Hepatic stellate cell (primary cell): ENCODE results near the gene PTPRT.

ENCODE experiments used
- DNase-seq: peaks from one replicate; pipeline ENCODE4 v3.0.0; 2011; ENCODE audit warnings: low spot score

Gene PTPRT

GRCh38 chr20:42549496-42549895 lies 640.2 kb downstream of the PTPRT start:
- DNase-seq = no peak

GRCh38 chr20:42544926-42545325 lies 644.8 kb downstream of the PTPRT start:
- no peak for DNase-seq

- no peak for DNase-seq
Observed at GRCh38 chr20:42532831-42533230, 656.9 kb downstream of the PTPRT start.

DNA sequence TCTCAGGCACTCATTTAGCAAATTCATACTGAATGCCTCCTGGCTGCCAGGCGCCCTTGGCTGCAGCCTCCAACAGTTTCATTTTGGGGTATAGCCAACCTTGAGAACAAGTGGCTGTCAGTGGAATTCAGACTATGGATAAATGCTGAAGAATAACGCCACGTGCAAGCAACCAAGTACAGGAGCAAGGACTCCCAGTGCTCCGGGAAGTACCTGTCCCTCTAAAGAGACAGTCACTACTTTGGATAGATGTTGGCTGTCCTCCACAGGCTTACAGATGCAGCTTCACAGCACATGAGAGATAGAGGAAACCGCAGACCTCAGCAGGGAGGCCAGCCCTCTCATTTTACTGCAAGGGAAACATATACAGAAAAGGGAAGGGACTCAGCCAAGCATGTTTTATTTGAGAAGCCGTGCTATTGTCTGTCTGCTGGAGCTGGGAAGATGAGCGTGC lies 658.2 kb downstream of the PTPRT start:
- DNase-seq = no peak

- no peak for DNase-seq
Observed at GRCh38 chr20:42530855-42531448, 658.8 kb downstream of the PTPRT start.

DNA sequence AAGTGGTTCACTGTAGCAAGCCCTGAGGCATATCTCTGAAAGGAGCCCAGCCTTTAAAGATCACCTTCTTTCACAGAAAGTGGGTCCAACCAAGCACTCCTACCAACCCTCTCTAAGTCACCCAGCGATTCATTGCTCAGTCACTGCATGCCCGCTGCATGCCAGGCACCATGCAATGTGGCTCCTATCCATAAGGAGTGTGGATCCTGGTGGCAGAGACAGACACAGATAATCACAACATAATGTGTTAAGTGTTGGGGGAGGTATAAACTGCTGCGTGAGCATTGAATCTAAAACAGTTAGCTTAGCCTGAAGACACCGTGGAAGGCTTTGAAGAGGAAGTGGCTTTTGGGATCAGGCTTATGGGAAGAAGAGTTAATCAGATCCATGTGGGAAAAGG lies 659.5 kb downstream of the PTPRT start:
- no peak for DNase-seq

DNA sequence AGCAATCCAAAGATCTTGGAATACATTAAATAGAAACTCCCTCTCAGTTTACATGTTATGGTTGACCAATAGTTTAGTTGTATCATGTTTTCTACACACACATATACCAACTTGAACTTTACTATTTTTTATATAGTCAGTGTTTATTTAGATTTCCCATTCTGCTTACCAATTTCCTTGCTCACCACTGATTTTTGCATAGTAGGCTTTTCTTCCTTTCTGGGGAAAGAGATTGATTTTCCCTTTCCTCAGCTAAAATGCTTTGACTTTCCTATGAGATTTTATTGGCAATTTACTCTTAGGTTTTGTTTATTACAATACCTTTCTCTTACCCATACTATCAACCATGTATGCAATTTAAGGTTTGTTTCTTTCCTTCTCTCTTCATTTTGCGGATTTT lies 665.6 kb downstream of the PTPRT start:
- DNase-seq = no peak

DNA sequence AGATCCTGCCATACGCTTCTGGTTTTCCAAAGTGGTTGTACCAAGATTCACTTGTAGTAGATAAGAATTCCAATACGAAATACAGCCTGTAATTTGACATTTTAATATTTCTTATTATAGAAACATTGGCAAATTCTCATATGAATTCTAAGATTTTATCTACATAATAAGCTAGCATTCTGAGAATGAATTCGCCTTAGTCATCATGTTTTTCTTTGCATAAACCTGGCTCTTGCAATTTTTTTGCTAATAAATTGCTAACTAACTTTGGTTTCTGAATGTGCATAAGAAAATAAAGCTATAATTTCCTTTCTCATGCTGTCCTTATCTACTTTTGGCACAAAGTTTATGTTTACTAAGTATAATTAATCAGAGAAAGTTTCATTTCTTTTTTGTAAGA lies 673.0 kb downstream of the PTPRT start:
- no peak for DNase-seq

DNA sequence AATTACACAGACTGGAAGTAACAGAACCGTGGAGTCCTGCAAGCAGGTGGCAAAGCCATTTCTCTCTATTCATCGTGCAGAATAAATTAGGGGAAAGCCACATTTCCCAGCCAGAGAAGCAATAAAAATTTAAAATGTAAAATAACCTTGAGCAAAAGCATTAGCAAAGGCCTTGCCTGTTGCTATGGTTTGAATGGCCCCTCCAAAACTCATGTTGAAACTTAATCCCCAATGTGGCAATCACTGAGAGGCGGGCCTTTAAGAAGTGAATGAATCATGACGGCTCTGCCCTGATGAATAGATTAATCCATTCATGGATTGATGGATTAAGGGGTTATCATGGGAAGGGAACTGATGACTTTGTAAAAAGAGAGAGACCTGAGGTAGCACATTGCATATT lies 679.0 kb downstream of the PTPRT start:
- DNase-seq = no peak

- no peak for DNase-seq
Observed at GRCh38 chr20:42507874-42508273, 681.8 kb downstream of the PTPRT start.

- no peak for DNase-seq
Observed at GRCh38 chr20:42506397-42506796, 683.3 kb downstream of the PTPRT start.

DNA sequence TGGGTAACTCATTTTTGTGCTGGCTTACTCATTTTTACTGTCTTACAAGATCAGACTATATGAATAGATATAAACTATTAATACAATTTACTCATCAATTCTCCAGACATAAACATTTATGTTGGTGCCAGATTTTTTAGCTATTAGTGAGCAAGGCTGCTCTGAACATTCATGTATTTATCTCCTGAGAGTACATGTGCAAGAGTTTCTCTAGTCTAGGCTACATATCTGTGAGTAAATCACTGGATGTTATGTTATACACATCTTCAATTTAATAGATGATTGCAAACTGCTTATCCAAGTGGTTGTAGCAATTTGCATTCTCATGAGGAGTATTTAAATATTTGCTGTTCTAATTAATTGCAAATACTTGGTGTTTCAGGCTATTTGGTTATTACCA lies 687.1 kb downstream of the PTPRT start:
- no peak for DNase-seq

DNA sequence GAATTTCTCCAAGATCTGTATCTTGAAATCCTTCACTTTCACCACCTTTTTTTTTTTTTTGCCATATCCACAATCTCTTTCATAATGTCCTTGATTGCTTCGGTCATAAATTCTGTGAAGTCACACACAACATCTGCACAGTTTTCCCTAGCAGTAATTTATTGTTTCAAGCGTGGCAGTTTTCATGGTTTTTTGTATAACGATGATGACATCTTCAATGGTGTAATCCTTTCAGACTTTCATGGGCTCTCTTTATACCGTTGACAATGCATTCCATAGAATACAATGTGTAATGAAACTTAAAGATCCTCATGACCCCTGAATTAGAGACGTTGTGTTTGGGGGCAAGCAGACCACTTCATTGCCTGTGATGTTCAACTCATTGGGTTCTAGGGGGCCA lies 693.1 kb downstream of the PTPRT start:
- DNase-seq = no peak

DNA sequence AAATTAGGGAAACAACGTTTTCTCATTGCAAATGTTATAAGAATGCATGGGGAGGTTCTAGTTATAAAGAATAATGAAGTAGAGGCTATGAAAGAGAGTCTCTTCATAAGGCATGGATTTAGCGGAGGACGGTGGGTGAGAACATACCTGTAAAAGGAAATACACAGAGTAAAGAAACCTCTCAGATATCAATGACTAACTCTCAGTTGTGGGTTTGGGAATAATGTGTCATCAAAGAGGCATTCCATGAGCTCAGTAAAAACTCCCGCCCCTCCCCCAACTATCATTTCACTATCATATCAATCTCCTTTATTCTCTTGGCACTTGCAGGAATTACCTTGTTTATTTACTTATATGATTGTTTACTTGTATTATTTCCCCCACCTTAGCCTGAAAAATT lies 695.4 kb downstream of the PTPRT start:
- DNase-seq = no peak

GRCh38 chr20:42493001-42493400 lies 696.7 kb downstream of the PTPRT start:
- DNase-seq = no peak

DNA sequence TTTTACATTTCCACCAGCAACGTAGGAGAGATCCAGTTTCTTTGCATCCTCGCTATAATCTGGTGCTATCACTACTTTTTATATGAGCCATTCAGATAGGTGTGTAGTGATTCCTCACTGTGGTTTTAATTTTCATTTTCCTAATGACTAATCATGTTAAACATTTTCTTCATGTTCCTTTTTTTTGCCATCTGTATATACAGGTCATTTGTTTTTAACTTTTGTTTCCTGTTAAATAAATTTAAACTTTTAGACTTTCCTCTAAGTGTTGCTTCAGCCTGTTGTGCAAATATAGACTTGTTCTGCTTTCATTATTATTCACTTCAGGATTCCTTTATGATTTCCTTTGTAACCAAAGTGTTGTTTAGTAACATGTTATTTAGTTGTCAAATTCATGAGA lies 697.4 kb downstream of the PTPRT start:
- no peak for DNase-seq

- no peak for DNase-seq
Observed at GRCh38 chr20:42485556-42485955, 704.1 kb downstream of the PTPRT start.

- no peak for DNase-seq
Observed at GRCh38 chr20:42484790-42485375, 704.8 kb downstream of the PTPRT start.

DNA sequence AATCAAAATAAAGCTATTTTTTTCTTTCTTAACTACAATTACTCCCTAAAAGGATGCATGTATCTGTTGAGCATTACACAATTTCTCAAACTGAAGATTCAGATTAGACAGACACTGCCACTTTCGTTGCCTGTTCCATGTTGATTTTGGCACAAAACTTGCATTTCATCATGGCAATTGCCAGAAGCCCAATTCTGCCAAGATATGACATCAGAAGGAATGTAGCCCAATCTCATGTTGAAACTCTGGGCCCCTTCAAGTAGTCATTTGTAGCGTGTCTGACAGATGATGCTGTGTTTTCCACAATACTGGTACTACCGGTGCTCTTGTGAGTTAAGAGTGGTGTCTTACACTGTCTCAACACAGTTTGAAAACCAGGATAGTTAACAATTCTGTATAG lies 705.4 kb downstream of the PTPRT start:
- DNase-seq = no peak

- DNase-seq = no peak
Observed at GRCh38 chr20:42483730-42484303, 705.9 kb downstream of the PTPRT start.

DNA sequence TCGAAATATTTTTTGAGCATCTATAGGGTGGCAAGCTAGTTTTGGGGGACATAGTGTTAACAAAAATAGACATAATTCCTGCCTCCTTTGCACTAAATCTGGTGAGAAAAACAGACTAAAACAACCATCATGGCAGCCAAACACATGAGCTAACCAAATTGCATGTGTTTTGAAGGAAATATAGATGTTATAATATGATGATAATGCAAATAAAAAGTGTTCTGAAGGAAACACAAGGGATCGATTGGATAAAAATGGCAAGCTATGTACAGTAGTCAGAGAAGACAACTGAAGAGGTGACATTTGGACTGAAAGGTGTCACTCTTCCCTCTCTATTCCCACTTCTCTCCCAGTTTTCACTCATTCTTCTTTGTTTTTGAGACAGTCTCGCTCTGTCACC lies 706.9 kb downstream of the PTPRT start:
- no peak for DNase-seq

DNA sequence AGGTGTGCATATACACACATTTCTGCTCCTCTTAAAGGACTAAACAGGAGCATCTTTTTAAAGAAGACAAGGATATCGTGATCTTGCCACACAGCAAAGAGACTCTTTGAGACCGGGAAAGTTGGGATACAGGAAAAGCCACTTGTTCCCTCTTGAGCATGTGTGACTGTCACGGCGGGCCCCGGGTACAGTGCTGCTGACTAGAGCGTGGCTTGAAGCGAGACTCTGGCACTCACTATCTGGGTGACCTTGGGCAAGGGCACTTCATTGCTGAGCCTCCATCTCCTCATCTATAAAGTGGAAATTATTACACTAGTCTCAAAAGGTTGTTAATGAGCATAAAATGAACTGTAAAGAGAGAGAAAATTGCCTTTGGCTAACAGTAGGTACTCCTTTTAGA lies 713.9 kb downstream of the PTPRT start:
- no peak for DNase-seq

GRCh38 chr20:42474646-42475045 lies 715.1 kb downstream of the PTPRT start:
- DNase-seq = no peak

DNA sequence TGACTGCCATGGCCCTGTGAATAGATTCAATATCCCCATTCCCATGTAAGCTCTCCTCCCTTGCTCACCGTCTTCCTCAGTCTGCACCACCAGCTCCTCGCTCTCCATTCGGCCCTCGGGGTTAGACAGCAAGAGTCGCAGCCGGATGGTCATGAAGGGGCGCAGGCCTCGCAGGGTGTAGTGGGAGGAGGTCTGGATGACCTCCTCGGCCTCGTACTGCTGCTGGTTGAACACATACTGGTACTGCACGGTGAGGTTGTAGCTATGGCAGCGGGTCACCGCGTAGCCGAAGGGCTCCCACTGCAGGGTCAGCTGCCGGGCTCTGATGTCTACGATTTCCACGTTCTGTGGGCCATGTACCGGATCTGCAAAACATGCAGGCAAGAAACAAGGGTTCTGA lies 717.5 kb downstream of the PTPRT start:
- no peak for DNase-seq
